Adrenal gland (tissue), 5 donors: ENCODE measurements around the gene PATL2.

Experiments
- CTCF ChIP-seq, 6 experiments: fragments of 450-650 bp in 4 of 6; fragments of 200-600 bp in 2 of 6; sonication (generic) in 1 of 6; IDR thresholded peaks; 1 replicate in 5 of 6; 2 replicates in 1 of 6; pipeline versions ENCODE4 v1.5.1 to v1.8.0; 2016 to 2021; ENCODE audit warnings: antibody characterized with exemption in 6 of 6, mild to moderate bottlenecking in 2 of 6, moderate library complexity in 1 of 6
- POLR2A ChIP-seq, 2 donors: fragments of 450-650 bp; IDR thresholded peaks; one replicate each; pipeline ENCODE4 v1.6.1; 2017; ENCODE audit warnings: antibody characterized with exemption in 2 of 2, mild to moderate bottlenecking in 2 of 2, moderate library complexity in 1 of 2
- donor health status: DM: no; HTN: no; CAD: no.

- TF ChIP-seq CTCF (IDR thresholded peaks at IDR 0.05) (peak in 1 of 6 experiments; percentile 19), POLR2A (IDR thresholded peaks at IDR 0.05) (no peak)
Observed at GRCh38 chr15:44710236-44711095, 657 bp downstream of the PATL2 start.
